ENCODE results near the gene IGF2R.
"Not testable (repeated sequence)": the region's sequence is repeated elsewhere in the genome, so short reads cannot be mapped to it uniquely, and the experiment has no call there.

The IGF2R gene

GRCh38 chr6:160078883-160079685 lies 110.2 kb downstream of the IGF2R start:
- DNase-seq: no peak

- no peak for DNase-seq
Observed at GRCh38 chr6:160079686-160080043, 110.8 kb downstream of the IGF2R start.

GRCh38 chr6:160080097-160080496 lies 111.2 kb downstream of the IGF2R start:
- no peak for DNase-seq

GRCh38 chr6:160081398-160081797 lies 112.5 kb downstream of the IGF2R start:
- no peak for DNase-seq

DNA sequence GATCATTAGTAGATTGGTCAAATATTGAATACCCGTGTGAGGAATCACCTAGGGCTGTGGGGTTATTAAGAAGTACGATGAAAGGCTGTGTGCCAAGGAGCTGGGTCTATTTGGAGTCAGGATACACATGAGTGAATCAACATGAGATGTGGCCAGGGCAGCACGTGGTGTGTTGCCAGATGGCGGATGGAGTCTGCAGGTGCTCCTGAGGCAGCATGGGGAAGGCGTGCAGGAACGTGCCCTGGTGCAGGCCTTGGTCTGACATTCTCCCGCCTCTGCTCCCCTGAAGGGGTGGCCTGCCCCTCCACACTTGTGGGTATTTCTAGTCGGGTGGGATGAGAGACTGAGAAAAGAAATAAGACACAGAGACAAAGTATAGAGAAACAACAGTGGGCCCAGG lies 113.7 kb downstream of the IGF2R start:
- DNase-seq: no peak

- no peak for DNase-seq
Observed at GRCh38 chr6:160084198-160084776, 115.4 kb downstream of the IGF2R start.

DNA sequence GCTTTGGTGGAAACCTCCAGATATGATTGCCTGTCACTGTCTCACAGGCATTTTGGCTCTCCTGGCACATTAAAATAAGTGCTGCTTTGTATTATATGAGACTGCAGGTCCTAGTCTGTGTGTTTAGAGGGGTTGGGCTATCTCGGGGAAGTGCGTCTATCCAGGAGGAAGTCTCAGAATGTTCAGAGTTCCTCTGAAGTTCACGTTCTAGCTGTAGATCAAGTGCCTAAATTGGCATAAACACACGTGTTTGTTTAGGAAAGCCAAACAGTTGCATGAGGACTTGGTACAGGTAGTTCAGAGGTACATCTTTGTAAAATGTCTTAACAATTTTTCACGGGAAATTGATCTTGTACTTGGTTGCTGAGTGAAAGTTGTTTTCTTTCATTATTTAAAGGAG lies 116.3 kb downstream of the IGF2R start:
- DNase-seq: no peak

DNA sequence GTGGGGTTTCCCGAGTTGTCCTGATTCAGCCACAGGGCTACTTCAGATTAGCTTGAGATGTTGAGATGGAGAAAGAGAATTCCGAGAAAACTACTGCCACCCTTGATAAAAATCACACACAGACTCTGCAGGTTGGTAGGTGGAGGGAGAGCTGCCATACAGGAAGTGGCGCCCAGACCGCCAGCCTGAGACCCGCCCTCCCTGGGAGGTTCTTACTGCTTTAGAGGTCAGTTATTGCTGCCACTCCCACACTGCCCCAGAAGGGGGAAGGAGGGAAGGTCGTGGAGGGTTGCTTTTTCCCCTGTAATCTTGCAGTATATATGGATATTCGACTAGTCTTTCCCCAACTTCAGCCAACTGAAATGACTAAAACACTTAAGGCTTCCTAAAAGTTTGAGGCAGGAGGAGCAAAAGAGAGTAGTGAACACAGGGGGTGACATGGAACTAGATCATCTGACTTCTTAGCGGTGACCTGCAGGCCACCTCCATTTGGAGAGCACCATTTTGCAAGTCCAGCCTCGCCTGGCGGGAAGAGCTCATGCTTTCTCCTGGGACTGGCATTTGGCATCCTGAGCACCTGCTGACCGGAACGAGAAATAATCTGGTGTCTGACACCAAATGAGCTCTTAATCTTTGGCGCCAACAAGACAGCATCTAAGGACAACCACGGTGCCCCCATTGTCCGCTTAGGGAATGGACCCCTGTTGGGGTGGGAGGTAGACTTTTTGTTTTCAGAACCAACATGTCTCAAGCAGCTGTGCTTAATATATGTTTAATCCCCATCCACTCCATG lies 117.0 kb downstream of the IGF2R start:
- DNase-seq: no peak

- DNase-seq: no peak
Observed at GRCh38 chr6:160086754-160087153, 117.9 kb downstream of the IGF2R start.

DNA sequence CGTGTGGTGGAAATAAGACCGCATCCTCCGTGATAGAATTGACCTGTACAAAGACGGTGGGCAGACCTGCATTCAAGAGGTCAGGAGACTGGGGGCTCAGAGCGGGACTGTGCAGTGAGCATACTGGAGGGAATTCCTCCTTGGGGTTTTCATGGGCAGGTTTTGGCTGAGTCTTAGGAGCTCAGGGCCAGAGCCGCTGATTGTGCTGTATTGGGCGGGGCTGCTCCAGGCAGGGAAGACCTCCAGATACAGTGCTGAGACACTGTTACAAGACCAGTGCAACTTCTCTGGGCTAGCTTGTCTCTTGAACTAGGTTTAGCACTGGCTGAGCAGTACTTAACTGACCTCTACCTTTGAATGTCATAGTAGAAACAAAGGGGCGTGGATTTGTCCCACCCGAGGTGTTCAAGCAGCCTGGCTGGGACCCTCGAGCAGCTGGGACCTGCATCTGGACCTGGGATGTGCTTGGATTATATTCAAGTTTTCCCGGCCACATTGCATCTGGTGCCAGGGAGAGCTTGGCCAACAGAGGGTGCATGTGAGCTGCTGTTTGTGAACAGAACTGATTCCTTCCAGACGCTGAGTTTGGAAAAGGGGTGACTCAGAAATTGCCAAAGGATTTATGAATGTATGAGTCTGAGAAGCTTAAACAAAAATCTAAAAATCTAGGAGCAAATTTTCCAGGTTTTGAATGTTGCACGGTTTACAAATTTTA lies 119.3 kb downstream of the IGF2R start:
- DNase-seq: no peak

GRCh38 chr6:160088784-160089533 lies 120.1 kb downstream of the IGF2R start:
- DNase-seq: no peak

GRCh38 chr6:160089534-160089897 lies 120.6 kb downstream of the IGF2R start:
- no peak for DNase-seq

DNA sequence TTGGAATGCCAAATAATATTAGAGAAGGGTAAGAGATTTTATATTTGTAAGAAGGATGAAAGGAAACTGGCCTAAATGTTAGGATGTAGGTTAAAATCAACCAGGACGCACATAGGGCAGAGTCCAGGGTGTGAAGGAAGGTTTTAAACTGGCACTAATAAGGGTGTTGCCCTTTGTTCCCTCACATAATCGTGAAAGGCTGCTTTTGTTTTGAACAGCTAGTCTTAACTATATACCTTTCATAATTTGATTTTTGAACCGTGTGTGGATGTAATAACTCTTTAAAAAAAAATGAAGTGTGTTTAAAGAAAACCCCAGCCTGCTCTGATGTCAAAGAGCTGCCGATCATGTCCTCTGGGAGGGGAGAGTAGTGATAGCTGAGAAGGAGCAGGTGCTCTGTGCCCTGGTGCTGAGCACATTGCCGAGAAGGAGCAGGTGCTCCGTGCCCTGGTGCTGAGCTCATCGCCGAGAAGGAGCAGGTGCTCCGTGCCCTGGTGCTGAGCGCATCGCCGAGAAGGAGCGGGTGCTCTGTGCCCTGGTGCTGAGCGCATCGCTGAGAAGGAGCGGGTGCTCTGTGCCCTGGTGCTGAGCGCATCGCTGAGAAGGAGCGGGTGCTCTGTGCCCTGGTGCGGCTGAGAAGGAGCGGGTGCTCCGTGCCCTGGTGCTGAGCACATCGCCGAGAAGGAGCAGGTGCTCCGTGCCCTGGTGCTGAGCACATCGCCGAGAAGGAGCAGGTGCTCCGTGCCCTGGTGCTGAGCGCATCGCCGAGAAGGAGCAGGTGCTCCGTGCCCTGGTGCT lies 121.8 kb downstream of the IGF2R start:
- DNase-seq: not testable (repeated sequence)

- not testable (repeated sequence) for DNase-seq
Observed at GRCh38 chr6:160092176-160092575, 123.3 kb downstream of the IGF2R start.

GRCh38 chr6:160092602-160093001 lies 123.7 kb downstream of the IGF2R start:
- DNase-seq: no peak

- DNase-seq: no peak
Observed at GRCh38 chr6:160093061-160093460, 124.2 kb downstream of the IGF2R start.

GRCh38 chr6:160093946-160094345 lies 125.1 kb downstream of the IGF2R start:
- DNase-seq: no peak

GRCh38 chr6:160095146-160095845 lies 126.4 kb downstream of the IGF2R start:
- DNase-seq: no peak

- DNase-seq: no peak
Observed at GRCh38 chr6:160101277-160102205, 132.7 kb downstream of the IGF2R start.

GRCh38 chr6:160102399-160102798 lies 133.5 kb downstream of the IGF2R start:
- DNase-seq: no peak
